ENCODE data around the gene TRAF2.

DNA sequence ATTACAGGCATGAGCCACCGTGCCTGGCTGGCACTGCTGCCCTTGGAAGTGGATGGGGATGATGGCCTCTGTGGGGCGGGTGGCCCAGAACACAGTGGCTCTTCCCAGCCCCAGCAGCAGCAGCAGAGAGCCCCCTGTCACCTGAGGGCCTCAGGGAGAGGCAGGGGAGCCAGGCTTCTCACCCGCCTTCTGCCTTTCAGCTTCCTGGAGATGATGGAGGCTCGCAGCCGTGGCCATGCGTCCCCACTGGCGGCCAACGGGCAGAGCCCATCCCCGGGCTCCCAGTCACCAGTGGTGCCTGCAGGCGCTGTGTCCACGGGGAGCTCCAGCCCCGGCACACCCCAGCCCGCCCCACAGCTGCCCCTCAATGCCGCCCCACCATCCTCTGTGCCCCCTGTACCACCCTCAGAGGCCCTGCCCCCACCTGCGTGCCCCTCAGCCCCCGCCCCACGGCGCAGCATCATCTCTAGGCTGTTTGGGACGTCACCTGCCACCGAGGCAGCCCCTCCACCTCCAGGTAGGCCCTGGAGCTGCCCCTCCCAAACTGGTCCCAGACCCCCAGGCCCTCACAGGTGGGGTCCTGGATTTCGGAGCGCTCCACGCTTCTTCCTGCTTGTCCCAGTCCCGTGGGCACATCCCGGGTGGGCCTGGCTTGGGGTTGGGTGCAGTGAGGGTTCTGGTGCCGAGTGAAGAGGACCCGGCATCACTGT lies 49.0 kb upstream of the TRAF2 start:
- TF ChIP-seq, protein P1, sequence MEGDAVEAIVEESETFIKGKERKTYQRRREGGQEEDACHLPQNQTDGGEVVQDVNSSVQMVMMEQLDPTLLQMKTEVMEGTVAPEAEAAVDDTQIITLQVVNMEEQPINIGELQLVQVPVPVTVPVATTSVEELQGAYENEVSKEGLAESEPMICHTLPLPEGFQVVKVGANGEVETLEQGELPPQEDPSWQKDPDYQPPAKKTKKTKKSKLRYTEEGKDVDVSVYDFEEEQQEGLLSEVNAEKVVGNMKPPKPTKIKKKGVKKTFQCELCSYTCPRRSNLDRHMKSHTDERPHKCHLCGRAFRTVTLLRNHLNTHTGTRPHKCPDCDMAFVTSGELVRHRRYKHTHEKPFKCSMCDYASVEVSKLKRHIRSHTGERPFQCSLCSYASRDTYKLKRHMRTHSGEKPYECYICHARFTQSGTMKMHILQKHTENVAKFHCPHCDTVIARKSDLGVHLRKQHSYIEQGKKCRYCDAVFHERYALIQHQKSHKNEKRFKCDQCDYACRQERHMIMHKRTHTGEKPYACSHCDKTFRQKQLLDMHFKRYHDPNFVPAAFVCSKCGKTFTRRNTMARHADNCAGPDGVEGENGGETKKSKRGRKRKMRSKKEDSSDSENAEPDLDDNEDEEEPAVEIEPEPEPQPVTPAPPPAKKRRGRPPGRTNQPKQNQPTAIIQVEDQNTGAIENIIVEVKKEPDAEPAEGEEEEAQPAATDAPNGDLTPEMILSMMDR (IDR thresholded peaks at IDR 0.05; ENCODE audit: low read depth, low read length): no peak
- TF ChIP-seq EZH2phosphoT487 (IDR thresholded peaks at IDR 0.05; ENCODE audit: low read depth): no peak
